Trophoblast cell (in vitro differentiated cells and primary cell): Measurements from ENCODE around the gene SNX24.

Experiments
- DNase-seq, 2 donors: peaks; one replicate each; pipeline ENCODE4 v3.0.0-alpha.2; 2016
- H2AFZ ChIP-seq: 2 replicates; pipeline ENCODE4 v1.6.1; 2013; ENCODE audit warnings: low read length, moderate library complexity, mild to moderate bottlenecking; ENCODE audit not compliant: insufficient read depth, poor library complexity
- H2AK5ac ChIP-seq: 2 replicates; pipeline ENCODE4 v1.6.1; 2013; ENCODE audit warnings: mild to moderate bottlenecking, low read length
- H2BK120ac ChIP-seq: 2 replicates; pipeline ENCODE4 v1.6.1; 2013; ENCODE audit warnings: low read length, mild to moderate bottlenecking, moderate library complexity; ENCODE audit not compliant: insufficient read depth, poor library complexity
- H2BK12ac ChIP-seq: 2 replicates; pipeline ENCODE4 v1.6.1; 2013; ENCODE audit warnings: mild to moderate bottlenecking, low read length, moderate library complexity
- H2BK5ac ChIP-seq: 2 replicates; pipeline ENCODE4 v1.6.1; 2013; ENCODE audit warnings: low read length, low read depth, moderate library complexity, mild to moderate bottlenecking; ENCODE audit not compliant: poor library complexity
- H3K14ac ChIP-seq: 2 replicates; pipeline ENCODE4 v1.6.1; 2013; ENCODE audit warnings: mild to moderate bottlenecking, low read length
- H3K18ac ChIP-seq: 2 replicates; pipeline ENCODE4 v1.6.1; 2013; ENCODE audit warnings: mild to moderate bottlenecking, low read length
- H3K23ac ChIP-seq: 2 replicates; pipeline ENCODE4 v1.6.1; 2013; ENCODE audit warnings: low read length
- H3K27ac ChIP-seq: 2 replicates; pipeline ENCODE4 v1.5.1; 2013; ENCODE audit warnings: low read depth, mild to moderate bottlenecking, inconsistent platforms, low read length, moderate library complexity
- H3K27me3 ChIP-seq: 2 replicates; pipeline ENCODE4 v1.6.1; 2013; ENCODE audit warnings: inconsistent platforms, mild to moderate bottlenecking, low read length, moderate library complexity; ENCODE audit not compliant: insufficient read depth
- H3K36me3 ChIP-seq, 2 experiments: 1 replicate in 1 of 2; 2 replicates in 1 of 2; pipeline ENCODE4 v1.6.1; 2013; ENCODE audit warnings: low read length in 2 of 2, mild to moderate bottlenecking in 2 of 2, moderate library complexity in 1 of 2; ENCODE audit not compliant: insufficient read depth in 2 of 2, control insufficient read depth in 1 of 2
- H3K4ac ChIP-seq: 2 replicates; pipeline ENCODE4 v1.6.1; 2013; ENCODE audit warnings: low read depth, mild to moderate bottlenecking, low read length, moderate library complexity
- H3K4me1 ChIP-seq, 2 experiments: 1 replicate in 1 of 2; 2 replicates in 1 of 2; pipeline ENCODE4 v1.6.1; 2013; ENCODE audit warnings: low read length in 2 of 2, mild to moderate bottlenecking in 2 of 2, moderate library complexity in 1 of 2; ENCODE audit not compliant: insufficient read depth in 2 of 2, control insufficient read depth in 1 of 2
- H3K4me2 ChIP-seq: 2 replicates; pipeline ENCODE4 v1.6.1; 2013; ENCODE audit warnings: inconsistent platforms, mild to moderate bottlenecking, low read length, moderate library complexity
- H3K4me3 ChIP-seq: 2 replicates; pipeline ENCODE4 v1.5.1; 2013; ENCODE audit warnings: mild to moderate bottlenecking, low read depth, low read length, inconsistent platforms
- H3K79me1 ChIP-seq: one replicate; pipeline ENCODE4 v1.6.1; 2013; ENCODE audit warnings: low read length
- H3K79me2 ChIP-seq: 2 replicates; pipeline ENCODE4 v1.6.1; 2013; ENCODE audit warnings: low read length, mild to moderate bottlenecking; ENCODE audit not compliant: control insufficient read depth, insufficient read depth, poor library complexity
- H3K9ac ChIP-seq: 2 replicates; pipeline ENCODE4 v1.6.1; 2013; ENCODE audit warnings: mild to moderate bottlenecking, low read length
- H3K9me3 ChIP-seq: 2 replicates; pipeline ENCODE4 v1.6.1; 2013; ENCODE audit warnings: low read depth, mild to moderate bottlenecking, control low read depth, inconsistent platforms, low read length; ENCODE audit not compliant: insufficient read depth
- H4K12ac ChIP-seq: 2 replicates; pipeline ENCODE4 v1.6.1; 2013; ENCODE audit warnings: low read depth, mild to moderate bottlenecking, low read length, moderate library complexity
- H4K8ac ChIP-seq: 2 replicates; pipeline ENCODE4 v1.6.1; 2013; ENCODE audit warnings: low read depth, mild to moderate bottlenecking, low read length, moderate library complexity
- H4K91ac ChIP-seq: one replicate; pipeline ENCODE4 v1.6.1; 2013; ENCODE audit warnings: low read depth, mild to moderate bottlenecking, low read length, moderate library complexity
- WGBS: extraction: QIAGEN DNeasy Blood & Tissue Kit; methylation state at CpG from one replicate; pipeline ENCODE4 v1.1.7; 2013; ENCODE audit warnings: missing lambda C conversion rate; ENCODE audit not compliant: insufficient read length, insufficient coverage; ENCODE audit errors: extremely low coverage; 5-methylcytosine and 5-hydroxymethylcytosine counted together

The SNX24 gene

GRCh38 chr5:122929001-122929400 is 83.6 kb downstream of the SNX24 start:
- WGBS, result no CpG with 5 or more reads among the region's 1 CpG
- H3K4ac ChIP-seq, result no peak overlapping the region
- H2BK12ac ChIP-seq, result no peak overlapping the region
- H3K36me3 ChIP-seq, result no peaks in the 10 kb centered on the region
- H3K9me3 ChIP-seq, result no peaks in the 10 kb centered on the region
- no peak overlapping the region for H4K8ac ChIP-seq
- no peak overlapping the region for H3K9ac ChIP-seq
- no peak overlapping the region for H2AFZ ChIP-seq
- peaks cover 2% of the 10 kb centered on the region for H3K79me1 ChIP-seq
- no peak overlapping the region for H3K4me3 ChIP-seq
- H3K4me2 ChIP-seq, result no peak overlapping the region
- no peak overlapping the region for H3K14ac ChIP-seq
- H3K4me1 ChIP-seq, result peaks cover 0 to 10% of the 10 kb centered on the region in 2 experiments
- H4K91ac ChIP-seq, result no peak overlapping the region
- H2BK120ac ChIP-seq, result no peak overlapping the region
- no peak overlapping the region for H3K27ac ChIP-seq
- no peak overlapping the region for H3K18ac ChIP-seq
- H2AK5ac ChIP-seq, result no peak overlapping the region
- no peak overlapping the region for H2BK5ac ChIP-seq
- DNase-seq, result no peak
- no peak overlapping the region for H3K23ac ChIP-seq
- no peaks in the 10 kb centered on the region for H3K27me3 ChIP-seq
- H3K79me2 ChIP-seq, result no peaks in the 10 kb centered on the region
- no peak overlapping the region for H4K12ac ChIP-seq

- Histone ChIP-seq H3K9ac (no peak overlapping the region), H3K4me3 (no peak overlapping the region), H3K79me1 (no peaks in the 10 kb centered on the region), H2BK5ac (no peak overlapping the region), H3K36me3 (no peaks in the 10 kb centered on the region), H4K91ac (no peak overlapping the region), H2AFZ (no peak overlapping the region), H3K4me2 (no peak overlapping the region), H3K4me1 (peaks cover 0 to 8% of the 10 kb centered on the region in 2 experiments), H4K8ac (no peak overlapping the region), H3K27me3 (no peaks in the 10 kb centered on the region), H2BK120ac (no peak overlapping the region), H3K9me3 (no peaks in the 10 kb centered on the region), H3K27ac (no peak overlapping the region), H4K12ac (no peak overlapping the region), H3K18ac (no peak overlapping the region), H3K23ac (no peak overlapping the region), H3K4ac (no peak overlapping the region), H2AK5ac (no peak overlapping the region), H3K79me2 (no peaks in the 10 kb centered on the region), H2BK12ac (no peak overlapping the region), H3K14ac (no peak overlapping the region)
- WGBS, result no CpG with 5 or more reads among the region's 1 CpG
- no peak for DNase-seq
Observed at GRCh38 chr5:122929980-122930379, 84.6 kb downstream of the SNX24 start.

- no peak overlapping the region for H3K18ac ChIP-seq
- DNase-seq, result no peak
- H3K9me3 ChIP-seq, result no peaks in the 10 kb centered on the region
- H4K8ac ChIP-seq, result no peak overlapping the region
- H2AFZ ChIP-seq, result no peak overlapping the region
- no peak overlapping the region for H3K27ac ChIP-seq
- no peaks in the 10 kb centered on the region for H3K36me3 ChIP-seq
- no peak overlapping the region for H3K9ac ChIP-seq
- H2BK5ac ChIP-seq, result no peak overlapping the region
- no peak overlapping the region for H3K4me3 ChIP-seq
- no peak overlapping the region for H2AK5ac ChIP-seq
- no peaks in the 10 kb centered on the region for H3K27me3 ChIP-seq
- no peak overlapping the region for H4K12ac ChIP-seq
- WGBS, result no CpG with 5 or more reads among the region's 7 CpGs
- H3K14ac ChIP-seq, result no peak overlapping the region
- H3K79me1 ChIP-seq, result no peaks in the 10 kb centered on the region
- H3K4me2 ChIP-seq, result no peak overlapping the region
- H3K23ac ChIP-seq, result no peak overlapping the region
- peaks cover 0 to 5% of the 10 kb centered on the region in 2 experiments for H3K4me1 ChIP-seq
- H2BK12ac ChIP-seq, result no peak overlapping the region
- H2BK120ac ChIP-seq, result no peak overlapping the region
- no peak overlapping the region for H3K4ac ChIP-seq
- H3K79me2 ChIP-seq, result no peaks in the 10 kb centered on the region
- no peak overlapping the region for H4K91ac ChIP-seq
Observed at GRCh38 chr5:122933956-122934355, 88.5 kb downstream of the SNX24 start.

GRCh38 chr5:122936088-122936487 is 90.7 kb downstream of the SNX24 start:
- no peak overlapping the region for H2AK5ac ChIP-seq
- H3K4ac ChIP-seq, result no peak overlapping the region
- no peak for DNase-seq
- no peaks in the 10 kb centered on the region for H3K79me1 ChIP-seq
- no peak overlapping the region for H2BK5ac ChIP-seq
- H3K23ac ChIP-seq, result no peak overlapping the region
- no CpG with 5 or more reads among the region's 1 CpG for WGBS
- peaks cover 0 to 5% of the 10 kb centered on the region in 2 experiments for H3K4me1 ChIP-seq
- no peak overlapping the region for H3K14ac ChIP-seq
- no peak overlapping the region for H4K91ac ChIP-seq
- H2BK120ac ChIP-seq, result no peak overlapping the region
- no peaks in the 10 kb centered on the region for H3K36me3 ChIP-seq
- H2BK12ac ChIP-seq, result no peak overlapping the region
- H3K18ac ChIP-seq, result no peak overlapping the region
- H3K79me2 ChIP-seq, result no peaks in the 10 kb centered on the region
- no peak overlapping the region for H4K12ac ChIP-seq
- H4K8ac ChIP-seq, result no peak overlapping the region
- H3K27me3 ChIP-seq, result no peaks in the 10 kb centered on the region
- no peak overlapping the region for H3K4me2 ChIP-seq
- no peak overlapping the region for H3K27ac ChIP-seq
- H3K9ac ChIP-seq, result no peak overlapping the region
- H3K4me3 ChIP-seq, result no peak overlapping the region
- H2AFZ ChIP-seq, result no peak overlapping the region
- no peaks in the 10 kb centered on the region for H3K9me3 ChIP-seq
